Measurements from ENCODE around the gene MYLK.

MYLK gene

DNA sequence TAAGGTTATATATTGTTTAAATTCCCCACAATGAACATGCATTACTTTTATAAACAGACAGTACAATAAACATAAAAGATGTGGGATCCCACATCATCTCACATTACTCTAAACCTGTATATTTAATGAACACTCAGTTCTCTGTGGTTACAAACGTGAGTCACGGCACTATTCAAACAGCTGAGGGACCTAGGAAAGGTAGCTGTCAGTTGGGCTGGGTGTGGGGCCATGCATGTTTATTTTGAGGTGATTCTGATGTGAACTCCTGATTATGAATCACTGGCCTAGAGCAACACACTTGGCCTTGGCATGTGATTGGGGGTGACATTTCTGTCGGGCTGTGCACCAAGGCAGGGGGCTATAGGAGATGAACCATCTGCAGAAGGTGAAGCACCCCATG, 151.7 kb downstream of the MYLK start:
- H3K27me3 ChIP-seq (ENCODE audit: insufficient read depth, poor library complexity, severe bottlenecking): peaks cover 5% of the 10 kb centered on the region
- TF ChIP-seq, protein P1, sequence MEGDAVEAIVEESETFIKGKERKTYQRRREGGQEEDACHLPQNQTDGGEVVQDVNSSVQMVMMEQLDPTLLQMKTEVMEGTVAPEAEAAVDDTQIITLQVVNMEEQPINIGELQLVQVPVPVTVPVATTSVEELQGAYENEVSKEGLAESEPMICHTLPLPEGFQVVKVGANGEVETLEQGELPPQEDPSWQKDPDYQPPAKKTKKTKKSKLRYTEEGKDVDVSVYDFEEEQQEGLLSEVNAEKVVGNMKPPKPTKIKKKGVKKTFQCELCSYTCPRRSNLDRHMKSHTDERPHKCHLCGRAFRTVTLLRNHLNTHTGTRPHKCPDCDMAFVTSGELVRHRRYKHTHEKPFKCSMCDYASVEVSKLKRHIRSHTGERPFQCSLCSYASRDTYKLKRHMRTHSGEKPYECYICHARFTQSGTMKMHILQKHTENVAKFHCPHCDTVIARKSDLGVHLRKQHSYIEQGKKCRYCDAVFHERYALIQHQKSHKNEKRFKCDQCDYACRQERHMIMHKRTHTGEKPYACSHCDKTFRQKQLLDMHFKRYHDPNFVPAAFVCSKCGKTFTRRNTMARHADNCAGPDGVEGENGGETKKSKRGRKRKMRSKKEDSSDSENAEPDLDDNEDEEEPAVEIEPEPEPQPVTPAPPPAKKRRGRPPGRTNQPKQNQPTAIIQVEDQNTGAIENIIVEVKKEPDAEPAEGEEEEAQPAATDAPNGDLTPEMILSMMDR (IDR thresholded peaks at IDR 0.05; ENCODE audit: insufficient read depth, low read length): no peak
- TF ChIP-seq, protein P2, sequence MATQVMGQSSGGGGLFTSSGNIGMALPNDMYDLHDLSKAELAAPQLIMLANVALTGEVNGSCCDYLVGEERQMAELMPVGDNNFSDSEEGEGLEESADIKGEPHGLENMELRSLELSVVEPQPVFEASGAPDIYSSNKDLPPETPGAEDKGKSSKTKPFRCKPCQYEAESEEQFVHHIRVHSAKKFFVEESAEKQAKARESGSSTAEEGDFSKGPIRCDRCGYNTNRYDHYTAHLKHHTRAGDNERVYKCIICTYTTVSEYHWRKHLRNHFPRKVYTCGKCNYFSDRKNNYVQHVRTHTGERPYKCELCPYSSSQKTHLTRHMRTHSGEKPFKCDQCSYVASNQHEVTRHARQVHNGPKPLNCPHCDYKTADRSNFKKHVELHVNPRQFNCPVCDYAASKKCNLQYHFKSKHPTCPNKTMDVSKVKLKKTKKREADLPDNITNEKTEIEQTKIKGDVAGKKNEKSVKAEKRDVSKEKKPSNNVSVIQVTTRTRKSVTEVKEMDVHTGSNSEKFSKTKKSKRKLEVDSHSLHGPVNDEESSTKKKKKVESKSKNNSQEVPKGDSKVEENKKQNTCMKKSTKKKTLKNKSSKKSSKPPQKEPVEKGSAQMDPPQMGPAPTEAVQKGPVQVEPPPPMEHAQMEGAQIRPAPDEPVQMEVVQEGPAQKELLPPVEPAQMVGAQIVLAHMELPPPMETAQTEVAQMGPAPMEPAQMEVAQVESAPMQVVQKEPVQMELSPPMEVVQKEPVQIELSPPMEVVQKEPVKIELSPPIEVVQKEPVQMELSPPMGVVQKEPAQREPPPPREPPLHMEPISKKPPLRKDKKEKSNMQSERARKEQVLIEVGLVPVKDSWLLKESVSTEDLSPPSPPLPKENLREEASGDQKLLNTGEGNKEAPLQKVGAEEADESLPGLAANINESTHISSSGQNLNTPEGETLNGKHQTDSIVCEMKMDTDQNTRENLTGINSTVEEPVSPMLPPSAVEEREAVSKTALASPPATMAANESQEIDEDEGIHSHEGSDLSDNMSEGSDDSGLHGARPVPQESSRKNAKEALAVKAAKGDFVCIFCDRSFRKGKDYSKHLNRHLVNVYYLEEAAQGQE (IDR thresholded peaks at IDR 0.05; ENCODE audit: insufficient replicate concordance, low read depth): no peak
- TF ChIP-seq POLR2AphosphoS5 (IDR thresholded peaks at IDR 0.05; ENCODE audit: low read depth) (no peak), SPI1 (IDR thresholded peaks at IDR 0.05; ENCODE audit: borderline replicate concordance, low read depth) (no peak), GABPA (IDR thresholded peaks at IDR 0.05; ENCODE audit: low read depth) (no peak)
- no peak overlapping the region for H3K4me3 ChIP-seq (replicated peaks; ENCODE audit: insufficient read depth, low read length)
- no peak for DNase-seq (ENCODE audit: low read depth in 1 of 2, low spot score in 1 of 2)
- no peak overlapping the region for H3K27ac ChIP-seq (replicated peaks)

DNA sequence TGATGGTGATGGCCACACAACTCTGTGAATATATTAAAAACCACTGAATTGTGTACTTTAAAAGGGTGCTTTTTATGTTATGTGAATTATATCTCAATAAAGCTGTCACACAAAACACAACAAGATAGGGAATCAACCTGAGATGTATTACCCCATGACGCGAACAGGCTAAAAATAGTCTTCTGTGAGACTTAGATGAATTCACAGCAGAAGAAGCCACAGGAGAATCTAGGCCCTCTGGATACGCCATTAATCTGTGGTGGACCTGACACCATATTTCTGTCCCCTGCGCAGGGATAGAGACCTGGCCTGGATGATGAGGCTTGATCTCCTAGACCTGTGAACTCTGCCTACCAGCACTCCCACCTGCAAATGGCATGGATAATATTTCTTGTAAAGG, 153.3 kb downstream of the MYLK start:
- H3K4me3 ChIP-seq (replicated peaks; ENCODE audit: insufficient read depth, low read length): no peak overlapping the region
- TF ChIP-seq, protein P1 (IDR thresholded peaks at IDR 0.05; ENCODE audit: insufficient read depth, low read length): no peak
- TF ChIP-seq POLR2AphosphoS5 (IDR thresholded peaks at IDR 0.05; ENCODE audit: low read depth): no peak
- TF ChIP-seq, protein P2 (IDR thresholded peaks at IDR 0.05; ENCODE audit: insufficient replicate concordance, low read depth): no peak
- no peak for TF ChIP-seq GABPA (IDR thresholded peaks at IDR 0.05; ENCODE audit: low read depth)
- no peak for TF ChIP-seq SPI1 (IDR thresholded peaks at IDR 0.05; ENCODE audit: borderline replicate concordance, low read depth)
- peaks cover 5% of the 10 kb centered on the region for H3K27me3 ChIP-seq (ENCODE audit: insufficient read depth, poor library complexity, severe bottlenecking)
- H3K27ac ChIP-seq (replicated peaks): no peak overlapping the region
- DNase-seq (ENCODE audit: low read depth in 1 of 2, low spot score in 1 of 2): no peak

DNA sequence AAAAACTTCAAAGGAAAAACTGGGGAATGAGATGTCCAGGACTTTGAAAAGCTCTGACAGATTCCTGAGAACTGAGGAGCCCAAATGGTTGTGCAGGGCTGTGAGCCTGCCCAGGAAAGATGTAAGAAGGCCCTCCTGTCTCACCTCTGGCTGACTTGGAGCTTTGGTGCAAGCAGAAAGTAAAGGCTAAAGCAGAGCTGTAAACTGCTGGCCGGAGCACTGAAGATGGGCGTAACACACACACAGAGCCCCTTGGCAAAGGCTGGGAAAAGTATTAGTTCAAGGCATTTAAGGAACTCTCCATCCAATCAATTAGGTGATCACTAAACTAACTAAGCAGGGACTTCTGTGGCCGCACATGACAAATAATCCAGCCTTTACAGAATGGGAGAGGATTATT, 155.1 kb downstream of the MYLK start:
- no peak overlapping the region for H3K4me3 ChIP-seq (replicated peaks; ENCODE audit: insufficient read depth, low read length)
- DNase-seq (ENCODE audit: low read depth in 1 of 2, low spot score in 1 of 2): no peak
- TF ChIP-seq, protein P2 (IDR thresholded peaks at IDR 0.05; ENCODE audit: insufficient replicate concordance, low read depth): no peak
- no peak for TF ChIP-seq SPI1 (IDR thresholded peaks at IDR 0.05; ENCODE audit: borderline replicate concordance, low read depth)
- TF ChIP-seq GABPA (IDR thresholded peaks at IDR 0.05; ENCODE audit: low read depth): no peak

More for the DNA sequence above, 155.1 kb downstream of the MYLK start:
- Histone ChIP-seq H3K27me3 (ENCODE audit: insufficient read depth, poor library complexity, severe bottlenecking) (peaks cover 2% of the 10 kb centered on the region), H3K27ac (replicated peaks) (no peak overlapping the region)

Measured in HL-60 (cell line).